ENCODE results near the gene MCL1. TPM values are rescaled to one million over a fixed set of nuclear protein-coding genes. Genes with fewer than 3 reads are reported as not detected.
"Not testable (repeated sequence)": the region's sequence is repeated elsewhere in the genome, so short reads cannot be mapped to it uniquely, and the experiment has no call there.

MCL1 gene
- total RNA-seq, 4 donors from 2014 or later = 235 to 306 (median 258) TPM

DNA sequence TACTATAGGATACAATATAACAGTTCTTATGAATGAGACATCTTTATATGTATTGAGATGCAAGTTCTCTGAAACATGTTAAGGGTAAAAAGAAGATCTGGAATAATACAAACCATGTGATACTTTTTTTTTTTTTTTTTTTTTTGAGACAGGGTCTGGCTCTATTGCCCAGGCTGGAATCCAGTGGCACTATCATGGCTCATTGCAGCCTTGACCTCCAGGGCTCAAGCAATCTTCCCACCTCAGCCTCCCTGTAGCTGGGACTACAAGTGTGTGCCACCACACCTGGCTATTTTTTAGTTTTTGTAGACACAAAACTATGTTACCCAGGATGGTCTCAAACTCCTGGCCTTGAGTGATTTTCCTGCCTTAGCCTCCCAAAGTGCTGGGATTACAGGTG lies 22.1 kb upstream of the MCL1 start:
- H3K27ac ChIP-seq = no peak overlapping the region
- H3K27me3 ChIP-seq = no peaks in the 10 kb centered on the region
- H3K4me1 ChIP-seq = peaks cover 0 to 13% (median 2%) of the 10 kb centered on the region in 4 donors
- TF ChIP-seq EP300 (IDR thresholded peaks at IDR 0.05) (no peak), POLR2A (IDR thresholded peaks at IDR 0.05) (no peak)
- TF ChIP-seq, protein P1, sequence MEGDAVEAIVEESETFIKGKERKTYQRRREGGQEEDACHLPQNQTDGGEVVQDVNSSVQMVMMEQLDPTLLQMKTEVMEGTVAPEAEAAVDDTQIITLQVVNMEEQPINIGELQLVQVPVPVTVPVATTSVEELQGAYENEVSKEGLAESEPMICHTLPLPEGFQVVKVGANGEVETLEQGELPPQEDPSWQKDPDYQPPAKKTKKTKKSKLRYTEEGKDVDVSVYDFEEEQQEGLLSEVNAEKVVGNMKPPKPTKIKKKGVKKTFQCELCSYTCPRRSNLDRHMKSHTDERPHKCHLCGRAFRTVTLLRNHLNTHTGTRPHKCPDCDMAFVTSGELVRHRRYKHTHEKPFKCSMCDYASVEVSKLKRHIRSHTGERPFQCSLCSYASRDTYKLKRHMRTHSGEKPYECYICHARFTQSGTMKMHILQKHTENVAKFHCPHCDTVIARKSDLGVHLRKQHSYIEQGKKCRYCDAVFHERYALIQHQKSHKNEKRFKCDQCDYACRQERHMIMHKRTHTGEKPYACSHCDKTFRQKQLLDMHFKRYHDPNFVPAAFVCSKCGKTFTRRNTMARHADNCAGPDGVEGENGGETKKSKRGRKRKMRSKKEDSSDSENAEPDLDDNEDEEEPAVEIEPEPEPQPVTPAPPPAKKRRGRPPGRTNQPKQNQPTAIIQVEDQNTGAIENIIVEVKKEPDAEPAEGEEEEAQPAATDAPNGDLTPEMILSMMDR (IDR thresholded peaks at IDR 0.05) = no peak
- DNase-seq (ENCODE audit: low spot score in 2 of 2) = no peak
- H3K9me3 ChIP-seq = no peaks in the 10 kb centered on the region
- peaks cover 0 to 20% (median 0%) of the 10 kb centered on the region in 3 donors for H3K36me3 ChIP-seq
- H3K4me3 ChIP-seq = no peak overlapping the region

DNA sequence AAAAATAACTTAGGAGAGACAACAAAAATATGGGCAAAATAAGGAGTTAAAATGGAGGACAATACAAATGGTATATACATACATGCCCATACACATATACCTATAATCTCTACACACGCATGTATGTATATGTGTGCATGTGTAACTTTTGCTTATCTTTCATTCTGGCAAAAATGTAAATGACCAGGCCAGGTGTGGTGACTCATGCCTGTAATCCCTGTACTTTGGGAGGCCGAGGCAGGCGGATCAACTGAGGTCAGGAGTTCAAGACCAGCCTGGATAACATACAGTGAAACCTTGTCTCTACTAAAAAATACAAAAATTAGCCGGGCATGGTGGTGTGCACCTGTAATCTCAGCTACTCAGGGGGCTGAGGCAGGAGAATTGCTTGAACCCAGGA lies 18.9 kb upstream of the MCL1 start:
- not testable (repeated sequence) for H3K27me3 ChIP-seq; H3K4me3 ChIP-seq; H3K27ac ChIP-seq; DNase-seq (ENCODE audit: low spot score in 2 of 2); H3K9me3 ChIP-seq; H3K4me1 ChIP-seq
- peaks cover 0 to 20% (median 0%) of the 10 kb centered on the region in 3 donors for H3K36me3 ChIP-seq
- WGBS, 2 donors = 78 to 92% methylated on average over 4 of the region's 4 CpGs

DNA sequence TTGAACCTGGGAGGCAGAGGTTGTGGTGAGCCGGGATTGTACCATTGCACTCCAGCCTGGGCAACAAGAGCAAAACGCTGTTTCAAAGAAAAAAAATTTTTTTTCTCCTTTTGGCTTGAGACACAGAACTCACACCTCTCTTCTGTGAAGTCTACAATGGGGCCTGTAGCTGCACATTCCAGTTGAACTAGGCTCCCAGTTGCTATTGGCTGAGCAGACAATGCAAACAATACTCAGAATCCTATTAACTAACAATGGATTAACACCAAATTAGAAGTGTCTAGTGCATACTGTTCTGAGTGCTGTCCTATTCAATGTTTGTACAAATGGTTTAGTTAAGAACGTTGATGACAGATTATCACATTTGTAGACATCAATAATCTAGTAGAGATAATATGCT lies 17.6 kb upstream of the MCL1 start:
- Histone ChIP-seq H3K27ac (no peak overlapping the region), H3K9me3 (no peaks in the 10 kb centered on the region), H3K4me1 (no peaks in the 10 kb centered on the region), H3K4me3 (no peak overlapping the region), H3K27me3 (no peaks in the 10 kb centered on the region), H3K36me3 (peaks cover 0 to 20% (median 0%) of the 10 kb centered on the region in 3 donors)
- 77 to 88% methylated on average over 3 of the region's 3 CpGs for WGBS, 2 donors
- TF ChIP-seq EP300 (IDR thresholded peaks at IDR 0.05) (no peak), POLR2A (IDR thresholded peaks at IDR 0.05) (no peak)
- TF ChIP-seq, protein P1 (IDR thresholded peaks at IDR 0.05) = no peak
- no peak for DNase-seq (ENCODE audit: low spot score in 2 of 2)

DNA sequence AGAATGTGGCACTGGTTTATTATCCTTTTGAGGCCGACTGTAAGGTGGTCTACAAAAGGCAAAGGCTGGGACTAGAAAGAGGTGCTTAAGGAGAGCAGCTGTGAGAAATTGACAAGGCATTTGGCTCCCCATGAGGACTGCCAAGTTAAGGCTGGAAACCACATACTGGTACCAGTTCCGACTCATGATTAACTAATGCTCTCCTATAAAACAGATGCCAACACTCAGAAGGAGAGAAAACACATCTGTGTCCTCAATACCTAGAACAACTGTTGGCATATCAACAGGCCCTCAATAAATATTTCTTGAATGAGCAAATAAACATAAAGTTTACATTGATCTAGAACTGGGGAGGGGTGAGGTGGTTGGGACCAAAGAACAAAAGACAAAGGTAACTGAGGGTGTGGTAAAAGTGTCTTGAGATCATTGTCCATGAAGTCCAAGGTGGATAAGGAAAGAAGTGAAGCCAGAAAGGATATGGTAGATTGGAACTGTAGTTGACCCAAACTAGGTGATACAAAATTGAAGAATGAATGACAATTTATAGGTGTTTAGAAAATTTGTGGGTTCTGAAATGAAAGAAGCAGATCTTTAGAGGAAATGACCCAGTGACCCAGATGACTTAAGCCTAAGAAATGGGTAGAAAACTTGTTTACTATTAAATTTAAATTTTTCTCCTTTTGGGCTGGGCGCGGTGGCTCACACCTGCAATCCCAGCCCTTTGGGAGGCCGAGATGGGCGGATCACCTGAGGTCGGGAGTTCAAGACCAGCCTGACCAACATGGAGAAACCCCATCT lies 16.9 kb upstream of the MCL1 start:
- 89 to 94% methylated on average over 7 of the region's 7 CpGs for WGBS, 2 donors
- TF ChIP-seq EP300 (IDR thresholded peaks at IDR 0.05) (no peak), POLR2A (IDR thresholded peaks at IDR 0.05) (no peak)
- TF ChIP-seq, protein P1 (IDR thresholded peaks at IDR 0.05) = no peak

DNA sequence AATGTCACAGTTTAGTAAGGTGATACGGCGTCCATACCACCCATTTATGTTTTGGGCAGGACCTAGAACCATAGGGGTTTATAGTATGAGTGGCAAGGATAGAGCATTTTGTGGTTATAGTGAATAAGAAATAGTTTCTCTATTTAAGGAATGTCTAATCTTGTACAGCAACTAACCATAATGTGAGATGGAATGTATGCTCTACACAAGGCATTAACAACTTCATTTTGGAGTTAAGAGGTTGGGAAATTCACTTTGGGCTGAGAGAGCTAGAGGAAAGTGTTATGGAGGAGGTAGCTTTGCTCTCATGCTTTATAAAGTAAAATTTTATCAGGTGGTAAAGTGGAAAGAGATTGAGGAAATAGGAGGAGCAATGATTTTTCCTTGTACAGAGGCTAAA lies 3.0 kb upstream of the MCL1 start:
- Histone ChIP-seq H3K4me1 (peaks cover 0 to 13% (median 7%) of the 10 kb centered on the region in 4 donors), H3K36me3 (peaks cover 0 to 29% (median 0%) of the 10 kb centered on the region in 3 donors), H3K4me3 (no peak overlapping the region), H3K27ac (peak overlapping the region in 1 of 4 donors; percentile 41), H3K9me3 (no peaks in the 10 kb centered on the region), H3K27me3 (no peaks in the 10 kb centered on the region)
- 72 to 92% methylated on average over 2 of the region's 2 CpGs for WGBS, 2 donors
- TF ChIP-seq, protein P1 (IDR thresholded peaks at IDR 0.05) = no peak
- TF ChIP-seq POLR2A (IDR thresholded peaks at IDR 0.05) = no peak
- TF ChIP-seq EP300 (IDR thresholded peaks at IDR 0.05) = no peak
- DNase-seq (ENCODE audit: low spot score in 2 of 2) = no peak

More for the DNA sequence above, 16.9 kb upstream of the MCL1 start:
- Histone ChIP-seq H3K4me3 (no peak overlapping the region), H3K27ac (no peak overlapping the region), H3K9me3 (no peaks in the 10 kb centered on the region), H3K36me3 (peaks cover 0 to 20% (median 0%) of the 10 kb centered on the region in 3 donors), H3K27me3 (no peaks in the 10 kb centered on the region), H3K4me1 (no peaks in the 10 kb centered on the region)
- DNase-seq (ENCODE audit: low spot score in 2 of 2) = no peak

DNA sequence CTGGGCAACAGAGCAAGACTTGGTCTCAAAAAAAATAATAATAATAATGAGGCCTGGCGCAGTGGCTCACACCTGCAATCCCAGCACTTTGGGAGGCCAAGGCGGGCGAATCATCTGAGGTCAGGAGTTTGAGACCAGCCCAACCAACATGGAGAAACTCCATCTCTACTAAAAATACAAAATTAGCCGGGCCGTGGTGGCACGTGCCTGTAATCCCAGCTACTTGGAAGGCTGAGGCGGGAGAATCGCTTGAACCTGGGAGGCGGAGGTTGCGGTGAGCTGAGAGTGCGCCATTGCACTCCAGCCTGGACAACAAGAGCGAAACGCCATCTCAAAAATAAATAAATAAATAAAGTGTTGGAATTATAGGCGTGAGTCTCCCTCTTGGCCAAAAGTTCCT lies 2.6 kb upstream of the MCL1 start:
- H3K9me3 ChIP-seq; H3K4me3 ChIP-seq; DNase-seq (ENCODE audit: low spot score in 2 of 2); H3K27ac ChIP-seq; H3K27me3 ChIP-seq: not testable (repeated sequence)
- Histone ChIP-seq H3K4me1 (peaks cover 0 to 13% (median 7%) of the 10 kb centered on the region in 4 donors), H3K36me3 (peaks cover 0 to 33% (median 2%) of the 10 kb centered on the region in 3 donors)
- WGBS, 2 donors = 95% methylated on average over 14 of the region's 14 CpGs

DNA sequence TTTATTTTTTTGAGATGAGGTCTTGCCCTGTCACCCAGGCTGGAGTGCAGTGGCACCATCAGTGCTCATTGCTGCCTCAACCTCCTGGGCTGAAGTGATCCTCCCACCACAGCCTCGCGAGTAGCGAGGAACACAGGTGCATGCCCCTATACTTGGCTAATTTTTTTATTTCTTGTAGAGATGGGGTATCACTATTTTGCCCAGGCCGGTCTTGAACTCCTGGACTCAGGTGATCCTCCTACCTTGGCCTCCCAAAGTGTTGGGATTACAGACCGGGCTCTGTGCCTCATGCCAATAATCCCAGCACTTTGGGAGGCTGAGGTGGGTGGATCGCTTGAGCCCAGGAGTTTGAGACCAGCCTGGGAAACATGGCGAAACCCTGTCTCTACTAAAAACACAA lies 2.0 kb upstream of the MCL1 start:
- not testable (repeated sequence) for H3K27me3 ChIP-seq; DNase-seq (ENCODE audit: low spot score in 2 of 2); H3K4me3 ChIP-seq; H3K9me3 ChIP-seq
- peak overlapping the region in 1 of 4 donors; percentile 17 for H3K27ac ChIP-seq
- peaks cover 0 to 13% (median 7%) of the 10 kb centered on the region in 4 donors for H3K4me1 ChIP-seq
- peaks cover 0 to 38% (median 2%) of the 10 kb centered on the region in 3 donors for H3K36me3 ChIP-seq
- WGBS, 2 donors = 96 to 97% methylated on average over 7 of the region's 7 CpGs

DNA sequence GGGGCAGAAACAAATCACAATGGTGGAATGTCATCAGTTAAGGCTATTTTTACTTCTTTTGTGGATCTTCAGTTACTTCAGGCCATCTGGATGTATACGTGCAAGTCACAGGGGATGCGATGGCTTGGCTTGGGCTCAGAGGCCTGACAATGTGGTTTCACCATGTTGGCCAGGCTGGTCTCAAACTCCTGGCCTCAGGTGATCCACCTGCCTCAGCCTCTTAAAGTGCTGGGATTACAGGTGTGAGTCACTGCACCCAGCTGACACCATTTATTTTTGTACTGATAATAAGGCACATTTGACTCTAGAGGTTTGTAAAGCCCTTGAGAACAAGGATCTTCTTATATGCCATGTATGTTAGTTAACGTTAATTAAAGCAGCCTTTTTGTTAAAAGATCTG lies 1.6 kb upstream of the MCL1 start:
- Histone ChIP-seq H3K4me1 (peaks cover 0 to 13% (median 7%) of the 10 kb centered on the region in 4 donors), H3K36me3 (peaks cover 0 to 43% (median 2%) of the 10 kb centered on the region in 3 donors), H3K27ac (peak overlapping the region in 1 of 4 donors; percentile 17)
- not testable (repeated sequence) for H3K4me3 ChIP-seq; DNase-seq (ENCODE audit: low spot score in 2 of 2); H3K9me3 ChIP-seq; H3K27me3 ChIP-seq
- whole genome bisulfite sequencing, 2 donors = 85 to 93% methylated on average over 3 of the region's 3 CpGs
